ENCODE measurements around the gene HOXC6.

HOXC6 gene

DNA sequence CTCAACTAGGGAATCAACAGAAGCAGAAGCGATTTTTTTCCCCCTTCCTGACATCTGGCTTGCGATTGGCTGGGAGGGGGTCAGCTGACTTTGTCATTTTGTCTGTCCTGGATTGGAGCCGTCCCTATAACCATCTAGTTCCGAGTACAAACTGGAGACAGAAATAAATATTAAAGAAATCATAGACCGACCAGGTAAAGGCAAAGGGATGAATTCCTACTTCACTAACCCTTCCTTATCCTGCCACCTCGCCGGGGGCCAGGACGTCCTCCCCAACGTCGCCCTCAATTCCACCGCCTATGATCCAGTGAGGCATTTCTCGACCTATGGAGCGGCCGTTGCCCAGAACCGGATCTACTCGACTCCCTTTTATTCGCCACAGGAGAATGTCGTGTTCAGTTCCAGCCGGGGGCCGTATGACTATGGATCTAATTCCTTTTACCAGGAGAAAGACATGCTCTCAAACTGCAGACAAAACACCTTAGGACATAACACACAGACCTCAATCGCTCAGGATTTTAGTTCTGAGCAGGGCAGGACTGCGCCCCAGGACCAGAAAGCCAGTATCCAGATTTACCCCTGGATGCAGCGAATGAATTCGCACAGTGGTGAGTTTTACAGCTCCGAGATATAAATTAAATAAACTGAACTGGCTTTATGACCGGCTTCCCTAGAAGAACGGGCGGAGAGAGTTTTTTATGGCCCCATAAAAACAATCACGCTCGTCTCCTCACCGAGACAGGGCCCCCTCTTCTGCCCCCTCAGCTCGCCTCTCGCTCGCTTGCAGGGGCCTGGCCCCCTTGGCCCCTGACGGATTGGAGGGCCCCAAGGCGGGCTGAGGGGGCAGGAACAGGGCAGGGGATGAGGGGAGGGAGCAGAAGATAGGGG is at the start of gene HOXC6:
Gene HOXC6, plus strand, starts transcription at position 127 of the 888 bp plus-strand sequence. Its CDS starts 82 bp downstream, at position 209.
- H3K27me3 ChIP-seq (ENCODE audit: control insufficient read depth, insufficient read depth, low read length), result peaks cover 100% of the 10 kb centered on the region
- no peaks in the 10 kb centered on the region for H3K36me3 ChIP-seq (ENCODE audit: control insufficient read depth, insufficient read depth, low read length)
- H3K27ac ChIP-seq (ENCODE audit: low read depth, low read length), result no peak within 1 kb of the TSS
- peak within 1 kb of the TSS; percentile 80 for H3K9ac ChIP-seq (ENCODE audit: low read length)
- no peaks in the 10 kb centered on the region for H3K9me3 ChIP-seq (ENCODE audit: control insufficient read depth, insufficient read depth, low read depth, low read length)
- peak within 1 kb of the TSS; percentile 33; the same call in 1 of the 2 replicates for H3K4me3 ChIP-seq (ENCODE audit: low read depth, low read length)
- H3K4me1 ChIP-seq (ENCODE audit: control insufficient read depth, insufficient read depth, low read length), result peaks cover 37% of the 10 kb centered on the region

- no peaks in the 10 kb centered on the region for H3K36me3 ChIP-seq (ENCODE audit: control insufficient read depth, insufficient read depth, low read length)
- H3K4me1 ChIP-seq (ENCODE audit: control insufficient read depth, insufficient read depth, low read length), result peaks cover 9% of the 10 kb centered on the region; the same call in 1 of the 2 replicates
- H3K9me3 ChIP-seq (ENCODE audit: control insufficient read depth, insufficient read depth, low read depth, low read length), result no peaks in the 10 kb centered on the region
- H3K4me3 ChIP-seq (ENCODE audit: low read depth, low read length), result no peak overlapping the region
- no peak overlapping the region for H3K27ac ChIP-seq (ENCODE audit: low read depth, low read length)
- H3K9ac ChIP-seq (ENCODE audit: low read length), result peak overlapping the region; percentile 24
- H3K27me3 ChIP-seq (ENCODE audit: control insufficient read depth, insufficient read depth, low read length), result peaks cover 100% of the 10 kb centered on the region
Measured at GRCh38 chr12:53978477-53979356, 49.5 kb upstream of the HOXC6 start.

DNA sequence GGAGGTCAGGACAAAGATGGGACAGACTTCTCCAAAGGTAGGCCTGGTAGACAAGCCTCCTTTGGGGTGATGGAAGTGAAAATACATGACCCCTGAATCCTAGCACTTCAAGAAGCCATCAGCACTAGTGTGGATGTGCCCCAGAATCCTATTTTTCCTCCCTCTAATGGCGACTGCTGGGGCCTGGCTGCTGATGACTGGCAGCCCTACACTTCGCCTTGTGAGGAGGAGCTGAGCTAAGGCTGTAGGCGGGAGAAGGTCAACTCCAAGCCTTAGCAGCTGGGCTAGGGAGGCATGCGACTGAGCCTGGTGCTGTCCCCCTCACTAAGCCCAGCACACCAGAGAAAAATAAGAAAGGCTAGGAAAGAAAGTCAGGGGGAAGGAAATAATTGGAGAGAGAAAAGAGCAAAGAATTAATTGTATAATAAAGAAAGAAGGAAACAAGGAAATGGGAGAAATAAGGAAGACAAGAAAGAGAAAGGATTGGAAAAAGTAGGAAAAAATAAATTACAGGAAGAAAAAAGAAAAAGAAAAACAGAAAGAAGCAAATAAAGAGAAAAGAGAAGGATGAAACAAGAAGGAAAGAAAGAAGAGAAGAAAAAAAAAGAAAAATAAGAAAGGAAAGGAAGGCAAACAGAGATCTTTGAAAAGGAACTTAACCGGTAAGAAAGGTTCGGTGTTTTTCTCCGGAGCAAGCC is 48.0 kb upstream of the HOXC6 start:
- Histone ChIP-seq H3K27ac (ENCODE audit: low read depth, low read length) (no peak overlapping the region), H3K9me3 (ENCODE audit: control insufficient read depth, insufficient read depth, low read depth, low read length) (peaks cover 2% of the 10 kb centered on the region; the same call in 1 of the 2 replicates), H3K4me3 (ENCODE audit: low read depth, low read length) (no peak overlapping the region), H3K9ac (ENCODE audit: low read length) (no peak overlapping the region), H3K27me3 (ENCODE audit: control insufficient read depth, insufficient read depth, low read length) (peaks cover 100% of the 10 kb centered on the region), H3K4me1 (ENCODE audit: control insufficient read depth, insufficient read depth, low read length) (peaks cover 9% of the 10 kb centered on the region; the same call in 1 of the 2 replicates), H3K36me3 (ENCODE audit: control insufficient read depth, insufficient read depth, low read length) (no peaks in the 10 kb centered on the region)

GRCh38 chr12:53980802-53981496 is 47.3 kb upstream of the HOXC6 start:
- peak overlapping the region; percentile 37 for H3K9ac ChIP-seq (ENCODE audit: low read length)
- peaks cover 6% of the 10 kb centered on the region; the same call in 1 of the 2 replicates for H3K9me3 ChIP-seq (ENCODE audit: control insufficient read depth, insufficient read depth, low read depth, low read length)
- H3K36me3 ChIP-seq (ENCODE audit: control insufficient read depth, insufficient read depth, low read length), result no peaks in the 10 kb centered on the region
- H3K4me1 ChIP-seq (ENCODE audit: control insufficient read depth, insufficient read depth, low read length), result 0 out of 2 replicates have a peak, but pooled peaks cover 3% of the 10 kb centered on the region
- no peak overlapping the region for H3K27ac ChIP-seq (ENCODE audit: low read depth, low read length)
- H3K4me3 ChIP-seq (ENCODE audit: low read depth, low read length), result no peak overlapping the region
- H3K27me3 ChIP-seq (ENCODE audit: control insufficient read depth, insufficient read depth, low read length), result peaks cover 100% of the 10 kb centered on the region

- H3K27ac ChIP-seq (ENCODE audit: low read depth, low read length), result no peak overlapping the region
- 0 out of 2 replicates have a peak, but pooled peaks cover 3% of the 10 kb centered on the region for H3K4me1 ChIP-seq (ENCODE audit: control insufficient read depth, insufficient read depth, low read length)
- H3K9me3 ChIP-seq (ENCODE audit: control insufficient read depth, insufficient read depth, low read depth, low read length), result peaks cover 6% of the 10 kb centered on the region; the same call in 1 of the 2 replicates
- H3K4me3 ChIP-seq (ENCODE audit: low read depth, low read length), result no peak overlapping the region
- H3K36me3 ChIP-seq (ENCODE audit: control insufficient read depth, insufficient read depth, low read length), result no peaks in the 10 kb centered on the region
- peak overlapping the region; percentile 9 for H3K9ac ChIP-seq (ENCODE audit: low read length)
- peaks cover 100% of the 10 kb centered on the region for H3K27me3 ChIP-seq (ENCODE audit: control insufficient read depth, insufficient read depth, low read length)
Measured at GRCh38 chr12:53981634-53982565, 46.3 kb upstream of the HOXC6 start.

GRCh38 chr12:53982648-53983567 is 45.3 kb upstream of the HOXC6 start:
- peaks cover 100% of the 10 kb centered on the region for H3K27me3 ChIP-seq (ENCODE audit: control insufficient read depth, insufficient read depth, low read length)
- H3K9me3 ChIP-seq (ENCODE audit: control insufficient read depth, insufficient read depth, low read depth, low read length), result peaks cover 6% of the 10 kb centered on the region; the same call in 1 of the 2 replicates
- H3K4me1 ChIP-seq (ENCODE audit: control insufficient read depth, insufficient read depth, low read length), result 0 out of 2 replicates have a peak, but pooled peaks cover 3% of the 10 kb centered on the region
- peak overlapping the region; percentile 44 for H3K9ac ChIP-seq (ENCODE audit: low read length)
- no peak overlapping the region for H3K27ac ChIP-seq (ENCODE audit: low read depth, low read length)
- no peaks in the 10 kb centered on the region for H3K36me3 ChIP-seq (ENCODE audit: control insufficient read depth, insufficient read depth, low read length)
- H3K4me3 ChIP-seq (ENCODE audit: low read depth, low read length), result no peak overlapping the region

DNA sequence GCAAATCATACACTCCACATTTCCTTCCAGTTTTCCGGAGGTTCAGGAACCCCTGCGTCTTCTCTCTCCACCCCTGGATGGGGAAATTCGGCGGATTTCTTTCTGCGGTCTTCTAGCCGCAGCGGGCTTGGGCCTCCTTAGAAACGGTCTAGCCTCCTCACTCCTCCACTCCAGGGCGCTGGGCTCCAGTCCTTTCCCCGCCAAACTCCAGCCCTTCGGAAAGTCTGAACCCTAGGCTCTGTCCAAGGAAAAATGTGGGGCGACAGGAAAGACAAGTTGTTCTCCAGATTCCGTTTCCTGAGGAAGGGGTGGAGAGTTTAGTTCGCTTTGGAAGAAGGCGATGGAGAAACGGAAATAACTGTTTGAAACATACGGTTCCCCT is 44.7 kb upstream of the HOXC6 start:
- Histone ChIP-seq H3K4me1 (ENCODE audit: control insufficient read depth, insufficient read depth, low read length) (0 out of 2 replicates have a peak, but pooled peaks cover 3% of the 10 kb centered on the region), H3K27ac (ENCODE audit: low read depth, low read length) (no peak overlapping the region), H3K36me3 (ENCODE audit: control insufficient read depth, insufficient read depth, low read length) (no peaks in the 10 kb centered on the region), H3K9me3 (ENCODE audit: control insufficient read depth, insufficient read depth, low read depth, low read length) (peaks cover 6% of the 10 kb centered on the region; the same call in 1 of the 2 replicates), H3K4me3 (ENCODE audit: low read depth, low read length) (no peak overlapping the region), H3K9ac (ENCODE audit: low read length) (peak overlapping the region; percentile 44), H3K27me3 (ENCODE audit: control insufficient read depth, insufficient read depth, low read length) (peaks cover 100% of the 10 kb centered on the region)

GRCh38 chr12:53983950-53984572 is 44.2 kb upstream of the HOXC6 start:
- Histone ChIP-seq H3K4me1 (ENCODE audit: control insufficient read depth, insufficient read depth, low read length) (0 out of 2 replicates have a peak, but pooled peaks cover 3% of the 10 kb centered on the region), H3K27me3 (ENCODE audit: control insufficient read depth, insufficient read depth, low read length) (peaks cover 100% of the 10 kb centered on the region), H3K27ac (ENCODE audit: low read depth, low read length) (no peak overlapping the region), H3K36me3 (ENCODE audit: control insufficient read depth, insufficient read depth, low read length) (no peaks in the 10 kb centered on the region), H3K4me3 (ENCODE audit: low read depth, low read length) (no peak overlapping the region), H3K9ac (ENCODE audit: low read length) (peak overlapping the region; percentile 44), H3K9me3 (ENCODE audit: control insufficient read depth, insufficient read depth, low read depth, low read length) (peaks cover 6% of the 10 kb centered on the region; the same call in 1 of the 2 replicates)

Data from HUES6 (cell line).